NOMO-1 treated with dmso at 0.1 percent for 144 hours (cell line): ENCODE measurements around the gene RHOV.
"Not testable (repeated sequence)": the region's sequence is repeated elsewhere in the genome, so short reads cannot be mapped to it uniquely, and the experiment has no call there.

Experiments used
- DNase-seq: peaks from one replicate; lab custom pipeline; 2025; ENCODE audit not compliant: unreplicated experiment; lab: John Stamatoyannopoulos, UW

The RHOV gene

GRCh38 chr15:40875991-40876730 lies 2.1 kb upstream of the RHOV start:
- no peak for DNase-seq

- no peak for DNase-seq
Observed at GRCh38 chr15:40872791-40873693, 992 bp downstream of the RHOV start.

- no peak for DNase-seq
Observed at GRCh38 chr15:40871749-40872617, 2.1 kb downstream of the RHOV start.

GRCh38 chr15:40870716-40871115 lies 3.3 kb downstream of the RHOV start:
- no peak for DNase-seq

GRCh38 chr15:40869686-40870085 lies 4.3 kb downstream of the RHOV start:
- DNase-seq, result no peak

DNA sequence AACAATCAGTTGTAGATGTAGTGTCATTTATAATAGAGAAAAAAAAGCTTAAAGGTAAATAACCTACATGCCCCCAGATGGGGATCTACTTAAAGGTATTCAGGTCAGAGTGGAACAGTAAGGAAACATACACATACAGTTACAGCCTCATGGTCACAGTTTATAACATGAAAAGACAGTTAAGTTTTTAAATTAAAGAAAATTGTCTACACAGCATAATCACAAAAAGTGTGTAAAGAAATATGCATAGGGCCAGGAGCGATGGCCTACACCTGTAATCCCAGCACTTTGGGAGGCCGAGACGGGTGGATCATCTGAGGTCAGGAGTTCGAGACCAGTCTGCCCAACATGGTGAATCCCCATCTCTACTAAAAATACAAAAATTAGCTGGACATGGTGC lies 6.8 kb downstream of the RHOV start:
- DNase-seq, result no peak

DNA sequence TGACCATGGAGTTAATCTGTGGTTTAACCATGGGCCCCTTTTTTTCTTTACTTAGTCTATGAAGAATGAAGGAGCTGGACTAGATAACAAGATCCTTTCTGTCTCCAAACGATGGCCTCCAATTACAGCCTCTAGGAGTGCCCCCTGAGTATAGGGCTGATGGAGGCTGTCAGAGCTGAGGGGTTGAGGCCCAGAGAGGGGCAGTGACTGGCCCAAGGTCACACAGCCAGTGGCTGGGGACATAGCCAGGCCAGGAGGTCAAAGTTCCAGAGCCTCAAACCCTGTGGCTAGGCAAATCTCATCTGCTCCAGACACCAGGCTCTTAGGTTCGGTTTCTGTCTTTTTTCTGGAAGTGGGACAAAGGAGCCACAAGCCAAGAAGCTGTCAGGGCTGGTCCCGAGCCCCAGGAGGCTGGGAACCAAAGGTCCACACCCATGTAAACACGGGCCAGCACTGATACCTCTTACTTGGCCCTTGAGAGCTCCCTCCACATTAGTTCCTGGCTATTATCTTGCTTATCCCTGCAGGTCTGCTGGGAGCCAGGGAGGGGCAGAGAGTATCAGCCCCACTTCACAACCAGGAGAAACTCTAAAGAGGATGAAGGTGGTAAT lies 10.3 kb downstream of the RHOV start:
- DNase-seq, result no peak

GRCh38 chr15:40861147-40861546 lies 12.9 kb downstream of the RHOV start:
- DNase-seq, result not testable (repeated sequence)

DNA sequence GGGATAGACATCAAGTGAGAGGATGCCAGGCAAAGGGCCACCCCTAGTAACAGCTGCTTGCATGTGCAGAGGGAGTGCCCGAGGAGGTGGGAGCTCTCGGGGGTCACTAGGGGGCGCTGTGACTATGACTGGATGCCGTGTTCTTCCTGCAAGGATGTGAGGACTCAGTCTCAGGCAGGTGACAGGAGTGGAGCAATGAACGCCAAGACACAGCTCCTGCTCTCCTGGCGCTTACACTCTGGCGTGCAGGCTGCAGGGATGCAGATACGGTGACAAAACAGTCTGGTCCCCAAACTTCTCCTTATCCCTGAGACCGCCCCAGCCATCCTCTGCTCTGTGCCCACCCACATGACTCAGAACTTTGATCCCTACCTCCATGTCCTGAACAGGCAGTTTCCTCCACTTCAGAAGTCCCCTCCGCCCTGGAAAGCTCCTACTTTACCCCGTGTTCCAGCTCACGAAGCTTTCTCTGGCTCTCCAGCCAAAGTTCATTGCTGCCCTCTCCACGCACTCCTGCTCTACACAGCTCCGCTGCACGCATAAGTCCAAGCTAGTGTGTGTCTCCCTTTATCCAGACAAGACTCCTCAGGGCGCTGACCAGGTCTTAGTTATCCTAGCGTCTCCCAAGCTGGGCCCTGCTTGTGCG lies 14.7 kb downstream of the RHOV start:
- peak; percentile 62 for DNase-seq

DNA sequence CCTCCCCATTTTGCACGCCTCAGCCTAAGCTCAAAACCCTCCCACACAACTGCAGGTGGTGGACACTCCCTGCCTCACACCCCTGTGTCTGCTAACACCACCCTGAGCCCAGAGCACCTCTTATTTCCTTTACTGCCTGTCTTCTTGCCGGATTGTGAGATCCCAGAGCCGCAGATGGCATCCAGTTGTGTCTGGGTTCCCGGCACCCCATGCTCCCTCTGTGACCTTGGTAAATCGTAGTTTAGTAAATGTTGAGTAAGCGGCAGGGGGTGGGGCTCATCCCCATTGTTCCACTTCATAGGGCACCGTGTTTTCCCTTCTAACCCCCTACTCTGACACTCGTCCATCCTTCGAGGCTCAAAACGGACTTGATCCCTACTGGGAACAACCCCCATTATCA lies 15.3 kb downstream of the RHOV start:
- no peak for DNase-seq

GRCh38 chr15:40857601-40858341 lies 16.3 kb downstream of the RHOV start:
- peak; percentile 34 for DNase-seq

GRCh38 chr15:40856746-40857145 lies 17.3 kb downstream of the RHOV start:
- DNase-seq, result no peak

DNA sequence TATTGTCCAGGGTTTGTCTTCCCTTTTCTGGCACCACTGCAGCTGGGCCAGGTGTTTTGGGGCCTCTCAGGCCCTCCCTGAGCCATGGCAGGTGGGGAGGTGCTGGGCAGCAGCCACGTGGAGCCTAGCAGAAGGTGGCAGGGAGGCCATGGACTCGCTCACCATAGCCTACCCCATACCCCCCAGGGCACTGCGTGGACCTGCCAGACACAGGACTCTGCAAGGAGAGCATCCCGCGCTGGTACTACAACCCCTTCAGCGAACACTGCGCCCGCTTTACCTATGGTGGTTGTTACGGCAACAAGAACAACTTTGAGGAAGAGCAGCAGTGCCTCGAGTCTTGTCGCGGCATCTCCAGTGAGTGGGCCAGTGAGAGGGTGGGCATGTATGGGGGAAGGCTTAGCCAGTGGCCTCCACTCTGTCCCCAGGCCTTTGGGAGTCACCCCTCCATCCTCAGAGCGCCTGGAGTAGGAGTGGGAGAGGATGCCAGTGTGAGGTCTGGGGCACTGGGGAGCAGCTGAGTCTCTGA lies 18.3 kb downstream of the RHOV start:
- no peak for DNase-seq

GRCh38 chr15:40854161-40854560 lies 19.9 kb downstream of the RHOV start:
- no peak for DNase-seq

DNA sequence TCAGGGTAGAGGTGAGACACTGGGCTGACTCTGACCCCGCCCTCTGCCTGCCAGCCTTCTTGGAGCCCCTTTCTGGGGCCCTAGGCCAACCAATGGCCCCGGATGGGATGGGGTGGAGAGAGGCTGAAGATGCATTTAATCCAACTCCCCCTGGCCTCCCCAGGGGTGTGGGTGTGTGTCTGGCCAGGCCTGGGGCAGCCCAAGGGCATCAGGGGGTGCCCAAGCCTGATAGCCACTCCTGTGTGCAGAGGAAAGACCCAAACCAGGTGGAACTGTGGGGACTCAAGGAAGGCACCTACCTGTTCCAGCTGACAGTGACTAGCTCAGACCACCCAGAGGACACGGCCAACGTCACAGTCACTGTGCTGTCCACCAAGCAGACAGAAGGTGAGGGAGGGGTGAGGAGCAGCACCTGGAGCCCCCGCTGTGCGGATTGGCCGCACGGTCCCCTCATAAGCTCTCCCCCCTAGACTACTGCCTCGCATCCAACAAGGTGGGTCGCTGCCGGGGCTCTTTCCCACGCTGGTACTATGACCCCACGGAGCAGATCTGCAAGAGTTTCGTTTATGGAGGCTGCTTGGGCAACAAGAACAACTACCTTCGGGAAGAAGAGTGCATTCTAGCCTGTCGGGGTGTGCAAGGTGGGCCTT lies 20.7 kb downstream of the RHOV start:
- DNase-seq, result no peak

DNA sequence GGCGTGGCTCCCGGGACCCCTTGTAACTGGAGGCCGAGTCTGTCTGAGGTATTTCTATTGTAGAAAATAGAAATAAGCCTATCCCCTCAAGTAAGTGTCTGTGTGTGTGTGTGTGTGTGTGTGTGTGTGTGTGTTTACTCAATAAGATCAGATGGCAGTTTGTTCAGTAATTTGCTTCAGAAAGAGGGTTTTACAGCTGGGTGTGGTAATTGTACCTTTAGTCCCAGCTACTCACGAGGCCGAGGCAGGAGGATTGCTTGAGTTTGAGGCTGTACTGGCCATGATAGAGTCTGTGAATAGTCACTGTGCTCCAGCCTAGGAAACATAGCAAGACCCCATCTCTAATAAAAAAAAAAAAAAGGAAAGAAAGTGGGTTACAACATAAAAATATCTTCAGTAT lies 21.5 kb downstream of the RHOV start:
- no peak for DNase-seq

DNA sequence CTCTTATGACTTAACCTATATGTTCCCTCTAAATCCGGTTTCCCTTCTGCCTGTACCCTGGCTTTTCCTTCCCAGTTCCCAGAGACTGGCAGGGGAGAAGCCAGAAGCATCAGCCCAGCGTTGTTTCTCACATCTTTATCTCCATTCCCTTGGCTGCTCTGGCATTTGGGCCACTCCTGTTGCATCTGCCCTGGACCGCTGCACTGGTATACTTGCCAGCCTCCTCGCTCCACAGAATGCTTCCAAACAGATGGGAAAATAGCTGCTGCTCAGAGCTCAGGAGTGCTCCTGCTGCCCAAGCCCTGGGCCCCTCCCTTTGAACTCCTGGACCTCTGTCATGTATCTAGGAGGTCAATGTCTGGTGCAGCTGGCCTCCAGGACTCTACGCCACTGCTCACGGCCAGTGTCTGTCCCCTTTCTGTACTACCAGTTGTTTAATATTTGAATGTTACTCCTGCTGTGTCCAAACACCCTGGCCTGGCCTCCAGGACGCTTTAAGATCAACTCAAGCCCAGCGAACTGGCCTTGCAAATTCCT lies 23.4 kb downstream of the RHOV start:
- DNase-seq, result no peak

DNA sequence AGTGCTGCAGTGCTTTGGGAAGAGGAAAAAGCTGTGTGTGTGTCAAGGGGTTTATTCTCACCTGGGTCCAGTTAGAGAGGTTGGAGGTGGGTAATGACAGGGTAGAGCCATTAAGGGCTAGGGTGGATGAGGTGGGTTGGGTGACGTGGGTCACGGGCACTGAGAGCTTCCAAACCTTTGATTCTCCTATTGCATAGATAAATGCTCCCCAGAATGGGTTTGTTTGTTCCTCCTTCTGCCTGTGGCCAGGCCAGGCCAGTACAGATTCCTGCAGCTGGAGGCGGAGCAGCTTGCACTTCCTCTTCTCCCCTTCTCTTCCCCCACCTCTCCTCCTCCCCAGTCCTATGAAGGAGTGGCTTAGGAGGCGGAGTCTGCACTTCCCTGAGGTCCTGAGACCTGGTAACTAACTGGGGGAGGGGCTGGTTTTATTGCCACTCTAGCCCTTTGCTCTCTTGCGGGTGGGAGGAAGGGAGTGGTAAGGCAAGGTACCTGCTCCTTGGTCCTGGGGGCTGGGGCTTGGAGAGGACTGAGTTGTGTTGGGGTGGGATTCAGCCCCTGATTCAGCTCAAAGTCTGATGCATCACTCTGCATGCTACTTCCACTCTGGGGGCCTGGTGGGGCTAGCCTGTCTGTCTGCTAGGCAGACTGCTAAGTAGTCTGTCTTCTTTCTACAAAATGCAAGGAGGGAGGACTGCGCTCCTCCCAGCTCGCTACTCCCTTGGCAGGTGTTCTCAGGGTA lies 26.6 kb downstream of the RHOV start:
- DNase-seq, result peak; percentile 96
